HG03066 (cell line): ENCODE measurements around the gene IGF1R.

Experiments
- ATAC-seq: cut with Tn5 transposase; IDR thresholded peaks from one replicate; pipeline ENCODE4 v1.9.1; 2021; ENCODE audit warnings: low read depth; ENCODE audit not compliant: unreplicated experiment

IGF1R gene

DNA sequence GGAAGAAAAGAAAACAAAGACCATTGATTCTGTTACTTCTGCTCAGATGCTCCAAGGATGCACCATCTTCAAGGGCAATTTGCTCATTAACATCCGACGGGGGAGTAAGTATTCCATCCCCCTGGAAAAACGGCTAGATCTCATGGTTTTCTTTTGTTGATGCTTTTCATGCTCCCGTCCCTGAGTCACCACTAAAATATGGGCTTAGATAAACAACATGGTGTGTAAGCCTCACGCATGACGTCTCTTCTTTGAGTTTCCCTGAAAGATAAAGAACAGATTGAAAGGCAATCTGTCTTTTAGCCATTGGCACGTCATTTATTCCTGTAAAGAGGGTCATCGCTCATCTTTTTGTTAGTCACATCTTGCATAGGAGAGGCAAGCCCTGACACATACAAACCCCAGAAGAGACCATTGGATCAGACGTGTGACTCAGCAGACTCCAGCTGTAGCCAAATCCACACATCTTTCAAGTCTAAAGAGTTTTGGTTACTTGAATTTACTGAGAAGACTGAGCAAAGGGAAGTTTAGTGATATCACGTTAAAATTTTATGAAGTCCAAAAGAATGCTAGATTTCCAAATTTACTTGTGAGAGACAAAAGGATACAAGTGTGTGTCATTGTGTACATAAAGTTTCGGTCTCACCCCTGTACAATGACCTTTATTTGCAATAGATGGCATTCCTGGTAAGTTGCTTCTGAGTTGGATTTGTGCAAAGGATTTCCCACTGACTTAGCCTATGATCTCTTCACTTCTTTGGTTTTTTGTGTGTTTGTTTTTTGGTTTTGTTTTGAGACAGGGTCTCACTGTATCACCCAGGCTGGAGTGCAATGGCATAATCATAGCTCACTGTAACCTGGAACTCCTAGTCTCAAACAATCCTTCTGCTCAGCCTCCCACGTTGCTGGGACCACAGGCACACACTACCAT is 248.7 kb downstream of the IGF1R start:
- no peak for ATAC-seq

DNA sequence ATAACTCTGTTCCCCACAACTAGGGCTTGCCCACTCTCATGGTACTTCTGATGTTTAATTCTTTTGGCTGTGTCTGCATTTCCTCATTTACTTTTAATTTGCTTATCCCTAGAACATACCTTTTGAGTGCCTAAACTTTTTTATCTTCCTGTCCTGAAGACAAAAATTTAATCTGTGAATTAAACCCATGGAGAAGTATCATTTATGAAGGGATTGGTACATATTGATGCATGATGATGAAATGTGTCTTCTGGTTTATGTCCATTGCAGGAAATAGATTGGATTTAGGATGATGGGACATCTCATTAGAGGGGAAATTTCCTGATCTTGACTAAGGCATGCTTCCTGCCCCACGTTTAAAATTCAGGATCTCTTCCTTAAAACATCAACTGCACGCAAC is 249.8 kb downstream of the IGF1R start:
- no peak for ATAC-seq

DNA sequence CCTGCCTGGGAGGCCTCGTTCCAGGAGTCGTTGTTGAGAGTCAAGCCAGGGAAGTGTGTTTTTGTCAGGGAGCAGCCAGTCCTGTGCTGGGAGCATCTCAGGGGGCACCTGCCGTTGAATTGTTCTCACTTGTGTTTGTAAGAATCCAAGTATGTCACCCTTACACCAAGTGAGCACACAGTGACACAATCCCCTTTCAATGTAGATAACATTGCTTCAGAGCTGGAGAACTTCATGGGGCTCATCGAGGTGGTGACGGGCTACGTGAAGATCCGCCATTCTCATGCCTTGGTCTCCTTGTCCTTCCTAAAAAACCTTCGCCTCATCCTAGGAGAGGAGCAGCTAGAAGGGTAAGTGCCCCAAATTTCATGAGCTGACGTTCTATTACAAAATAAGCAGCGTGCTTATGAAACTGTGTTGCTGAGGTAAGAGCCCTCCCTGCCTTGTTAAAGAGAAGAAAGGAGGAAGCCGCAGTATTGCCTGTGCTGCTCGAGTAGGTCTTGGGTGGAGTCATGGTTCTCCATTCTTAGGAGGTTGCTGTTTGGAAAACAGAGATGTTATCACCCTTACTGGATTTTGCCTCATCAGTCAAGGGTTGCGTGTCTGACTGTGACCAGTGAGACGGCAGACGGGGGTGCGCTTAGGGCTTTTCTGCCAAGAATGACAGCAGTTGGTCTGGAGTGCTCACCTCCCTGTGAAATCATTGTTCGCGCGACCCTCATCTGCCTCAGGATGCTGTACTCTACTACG is 251.1 kb downstream of the IGF1R start:
- ATAC-seq: no peak

DNA sequence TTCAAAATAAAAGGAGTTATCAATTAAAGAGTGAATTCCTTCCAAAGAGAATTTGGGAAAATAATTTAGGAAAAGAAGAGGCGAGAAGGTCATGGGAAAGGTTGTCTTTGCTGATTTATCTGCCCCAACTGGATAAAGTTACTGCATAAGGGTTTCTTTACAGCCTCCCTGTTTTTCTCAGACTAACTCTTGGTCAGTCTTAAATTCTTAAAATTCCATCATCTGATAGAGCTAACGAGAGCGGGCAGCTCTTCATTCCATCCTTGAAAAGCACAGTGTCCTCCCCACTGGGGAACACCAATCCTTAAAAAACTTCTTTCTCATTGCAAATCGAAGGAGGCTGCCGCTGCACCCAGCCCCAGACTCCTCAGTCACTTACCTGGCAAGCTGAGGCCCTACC is 252.0 kb downstream of the IGF1R start:
- ATAC-seq: no peak

DNA sequence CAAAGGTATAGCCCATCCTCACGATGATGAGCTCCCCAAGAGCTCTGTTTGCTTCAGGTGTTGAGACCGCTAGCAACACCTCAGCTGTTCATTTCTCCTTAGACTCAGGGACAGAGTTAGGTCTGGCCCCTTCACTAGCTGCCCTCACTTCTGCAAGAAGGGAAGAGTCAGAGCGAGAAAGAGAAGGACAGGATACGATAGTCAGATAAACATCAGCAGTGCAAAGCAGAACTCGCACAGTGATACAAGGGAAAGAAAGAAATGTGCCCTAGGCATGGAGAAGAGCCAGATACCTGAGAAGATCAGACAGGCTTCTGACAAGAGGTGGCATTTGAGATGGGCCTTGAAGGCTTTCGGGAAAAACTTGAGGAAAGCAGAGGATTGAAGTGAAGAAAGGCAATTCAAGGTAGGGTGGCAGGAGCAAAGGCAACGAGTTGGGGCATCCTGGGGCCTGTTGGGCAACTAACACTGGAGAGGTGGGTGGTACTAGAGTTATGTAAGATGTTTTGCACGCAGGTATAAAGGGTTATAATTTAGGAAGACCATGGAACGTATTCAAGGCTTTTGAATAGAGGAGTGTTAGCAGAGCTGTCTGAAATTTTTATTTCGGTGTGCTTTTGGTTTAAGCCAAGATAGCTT is 253.2 kb downstream of the IGF1R start:
- no peak for ATAC-seq

DNA sequence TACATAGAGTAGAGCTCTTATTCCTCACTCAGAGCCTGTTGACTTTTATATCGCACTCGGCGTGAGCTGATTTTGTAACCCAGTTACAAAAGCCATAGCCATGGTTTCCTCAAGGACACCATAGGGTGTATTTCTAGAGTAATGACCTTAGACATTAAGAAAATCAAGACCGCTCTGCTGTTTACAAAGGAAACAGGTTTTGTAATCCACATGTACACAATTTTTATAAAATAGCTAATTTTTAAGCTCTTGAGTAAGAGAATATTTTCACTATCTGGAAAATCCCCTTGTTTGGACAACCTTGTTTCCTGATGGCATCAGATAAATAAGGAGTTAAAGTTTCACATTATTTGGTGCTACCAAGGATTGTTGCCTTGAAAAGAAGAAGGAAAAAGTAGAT is 254.6 kb downstream of the IGF1R start:
- no peak for ATAC-seq

DNA sequence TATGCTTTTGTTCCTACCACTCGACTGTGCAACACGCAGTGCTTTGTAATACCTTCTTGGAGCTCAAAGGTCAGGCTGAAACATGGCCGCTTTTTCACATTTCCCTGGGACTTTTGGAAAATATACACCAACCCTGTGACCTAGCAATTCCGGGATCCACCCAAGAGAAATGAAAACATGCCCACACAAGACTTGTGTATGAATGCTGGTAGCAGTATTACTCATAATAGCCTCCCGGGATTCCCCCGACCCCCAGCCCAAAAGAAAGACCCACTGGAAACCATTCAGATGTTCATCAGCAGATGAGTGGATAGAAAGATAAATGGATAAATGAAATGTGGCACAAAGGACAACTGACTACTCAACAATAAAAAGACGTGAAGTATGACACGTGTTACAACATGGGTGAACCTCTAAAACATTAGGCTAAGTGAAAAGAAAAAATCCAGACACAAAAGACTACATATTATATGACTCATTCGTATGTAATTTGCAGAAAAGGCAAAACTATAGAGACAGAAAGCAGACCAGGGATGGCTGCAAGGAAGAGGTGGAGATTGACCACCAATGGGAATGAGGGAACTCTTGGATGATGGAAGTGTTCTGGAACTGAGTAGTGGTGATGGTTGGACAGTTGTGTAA is 255.2 kb downstream of the IGF1R start:
- no peak for ATAC-seq

DNA sequence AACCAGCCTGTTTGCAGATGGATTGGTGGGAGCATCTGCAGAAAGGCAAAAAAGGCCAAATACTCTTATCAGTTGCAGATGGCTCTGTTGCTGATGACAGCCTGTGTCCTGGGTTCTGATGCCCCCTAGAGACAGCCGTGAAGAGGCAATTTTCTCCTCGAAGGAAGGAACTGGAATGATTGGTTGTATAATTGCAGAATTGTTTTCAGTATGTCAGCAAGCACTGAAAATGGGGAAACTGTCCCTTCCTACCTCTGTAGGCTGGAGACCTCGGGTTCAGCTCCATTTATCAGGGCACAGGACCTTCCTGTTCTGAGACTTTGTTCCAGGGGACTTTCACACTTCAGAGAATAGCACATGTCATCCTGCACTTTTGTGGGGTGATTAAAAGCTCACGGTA is 256.2 kb downstream of the IGF1R start:
- no peak for ATAC-seq

DNA sequence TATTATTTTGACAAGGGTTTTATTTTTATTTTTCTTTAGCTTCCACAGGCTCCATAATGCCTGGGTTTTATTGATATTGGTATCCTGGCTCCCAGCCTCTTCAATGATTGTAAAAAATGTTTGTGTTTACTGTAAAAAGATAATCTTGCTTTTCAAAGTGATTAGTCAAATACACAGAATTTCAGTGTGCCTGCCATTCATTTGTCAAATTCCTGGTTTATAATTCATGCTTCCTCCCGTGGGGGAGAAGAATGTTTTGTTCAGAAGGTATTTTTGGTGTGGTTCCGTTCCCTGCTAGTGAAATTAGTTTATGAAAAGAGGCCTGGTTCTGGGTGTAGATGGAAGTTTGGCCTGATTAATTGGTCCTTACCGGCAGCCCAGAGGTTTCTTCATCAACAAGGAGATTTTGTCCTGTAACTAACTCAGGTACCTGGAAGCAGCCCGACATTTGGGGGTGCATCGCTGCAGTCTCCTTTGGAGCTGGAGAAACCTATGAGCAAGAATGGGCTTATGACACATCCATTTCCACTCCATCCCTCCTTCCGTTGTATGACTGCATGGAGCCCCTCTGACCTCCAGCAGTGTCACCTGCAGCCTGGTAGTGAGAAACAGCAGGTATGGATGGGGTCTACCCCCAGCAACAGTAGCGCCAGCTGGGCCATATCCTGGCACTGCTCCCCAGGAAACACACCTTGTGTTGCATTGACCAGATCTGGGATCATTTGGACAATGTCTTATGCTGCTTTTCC is 257.8 kb downstream of the IGF1R start:
- no peak for ATAC-seq

DNA sequence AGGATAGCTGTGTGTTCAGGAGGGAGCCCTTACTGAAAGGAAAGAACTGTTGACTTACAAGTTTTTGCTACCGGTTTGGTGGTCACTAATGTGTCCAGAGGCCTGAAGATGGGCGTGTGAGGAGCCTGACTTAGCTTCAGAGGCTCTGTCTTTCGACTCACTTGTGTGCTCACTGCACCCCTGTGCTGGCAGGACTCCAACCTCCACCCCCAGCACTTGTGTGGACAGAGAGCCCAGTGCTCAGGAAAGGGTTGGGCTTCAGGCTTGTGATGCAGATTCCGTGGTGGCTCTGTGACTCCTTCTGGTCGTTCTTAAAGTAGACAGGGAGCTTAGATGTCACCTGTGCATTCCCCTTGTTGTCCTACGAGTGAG is 258.4 kb downstream of the IGF1R start:
- no peak for ATAC-seq

DNA sequence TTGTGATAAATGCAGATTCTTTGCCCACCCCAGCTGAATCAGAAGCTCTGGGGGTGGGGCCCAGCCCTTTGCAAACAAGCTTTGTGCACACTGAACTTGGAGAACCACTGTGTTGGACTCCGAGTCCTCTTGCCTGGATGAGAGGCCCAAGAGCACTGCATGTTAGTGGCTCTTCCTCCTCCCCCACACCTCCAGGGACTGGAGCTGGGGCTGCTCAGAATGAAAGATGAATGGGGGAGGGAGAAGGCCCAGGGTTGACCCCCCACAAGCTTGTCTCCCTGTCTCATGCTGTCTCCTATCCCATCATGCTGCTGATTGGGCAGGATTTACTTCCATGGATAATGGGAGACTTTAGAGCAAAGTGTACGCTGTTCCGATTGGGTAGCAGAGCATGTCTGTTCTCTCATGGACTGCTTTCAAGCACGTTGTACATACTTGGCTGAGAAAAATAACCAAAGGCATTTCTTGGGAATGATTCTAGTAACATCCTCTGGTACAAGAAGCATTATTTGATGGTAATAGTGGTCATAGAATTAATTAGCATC is 259.7 kb downstream of the IGF1R start:
- ATAC-seq: no peak

DNA sequence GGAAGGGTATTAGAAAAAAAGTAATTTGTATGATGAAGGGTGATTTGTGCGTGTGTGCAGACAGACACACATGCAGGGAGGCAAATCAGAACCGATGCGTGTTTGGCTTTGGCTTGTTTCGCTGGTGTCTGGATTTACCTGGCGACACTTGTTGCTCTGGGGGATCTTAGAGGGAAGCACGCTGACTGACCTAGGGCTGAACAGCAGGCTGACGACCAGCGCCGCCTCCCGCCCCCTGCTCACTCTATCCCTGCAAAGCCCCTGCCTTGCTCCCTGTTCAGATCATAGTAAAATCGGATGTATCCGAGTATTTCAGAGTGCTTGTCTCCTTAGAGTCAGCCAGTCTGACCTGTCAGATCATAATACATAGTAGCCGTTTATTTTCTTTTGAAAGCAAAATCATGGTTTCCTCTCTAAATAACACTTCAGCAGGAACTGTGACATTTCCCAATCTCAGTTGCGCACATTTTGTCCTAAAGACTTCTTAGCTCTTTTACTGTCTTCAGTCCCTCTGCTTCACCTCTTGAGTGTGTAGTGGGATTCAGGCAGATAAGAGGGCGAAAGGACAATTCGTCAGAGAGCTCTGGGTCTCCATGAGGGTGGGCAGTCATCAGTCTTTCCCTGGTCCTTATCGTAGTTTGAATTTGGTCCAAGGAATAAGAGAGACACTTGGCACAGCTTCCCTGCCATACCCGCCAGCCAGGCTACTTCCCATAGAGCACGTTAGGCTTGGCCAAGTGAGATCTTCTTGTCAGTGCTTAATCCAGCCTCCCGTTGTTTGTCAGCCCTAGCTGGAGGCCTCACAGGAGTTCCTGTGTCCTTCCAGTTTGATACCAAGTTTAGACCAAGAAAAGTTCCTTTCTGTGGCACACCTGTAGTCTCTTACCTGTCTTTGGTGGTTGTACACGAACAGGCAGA is 261.9 kb downstream of the IGF1R start:
- ATAC-seq: no peak

DNA sequence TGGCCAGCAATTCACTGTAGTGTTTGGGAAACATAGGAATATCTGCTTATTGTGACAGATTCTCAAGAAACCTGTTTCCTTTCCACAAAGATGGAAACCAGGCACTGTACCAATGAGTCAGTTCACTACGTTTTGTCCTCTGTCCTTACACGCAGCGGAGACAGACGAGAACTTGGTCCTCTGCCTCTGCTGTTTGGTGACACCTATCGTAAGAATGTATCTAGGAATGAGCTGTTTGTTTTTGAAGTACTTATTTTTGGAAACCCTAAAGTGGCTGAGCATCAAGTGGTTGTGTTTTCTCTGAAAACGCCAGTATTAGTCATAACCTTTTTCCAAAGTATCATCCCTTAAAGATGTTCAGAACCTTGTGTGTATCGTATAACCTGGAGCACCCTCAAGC is 266.3 kb downstream of the IGF1R start:
- ATAC-seq: no peak

DNA sequence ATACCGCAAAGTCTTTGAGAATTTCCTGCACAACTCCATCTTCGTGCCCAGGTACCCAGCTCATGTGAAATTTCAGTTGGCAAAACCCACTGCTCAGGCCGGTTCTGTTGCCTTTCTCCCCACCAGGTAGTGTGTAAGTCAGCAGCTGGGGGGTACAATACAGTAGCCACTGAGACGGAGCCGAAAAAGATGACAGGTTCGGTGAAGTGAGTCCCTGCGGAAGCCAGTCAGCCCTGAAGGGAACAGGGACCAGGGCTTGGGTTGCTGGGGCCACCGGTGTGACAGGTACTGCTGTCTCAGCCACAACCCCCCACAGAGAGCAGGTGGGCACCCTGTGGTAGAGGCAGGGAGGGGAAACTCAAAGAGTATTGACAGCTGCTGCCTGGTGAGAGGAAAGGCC is 268.5 kb downstream of the IGF1R start:
- no peak for ATAC-seq

DNA sequence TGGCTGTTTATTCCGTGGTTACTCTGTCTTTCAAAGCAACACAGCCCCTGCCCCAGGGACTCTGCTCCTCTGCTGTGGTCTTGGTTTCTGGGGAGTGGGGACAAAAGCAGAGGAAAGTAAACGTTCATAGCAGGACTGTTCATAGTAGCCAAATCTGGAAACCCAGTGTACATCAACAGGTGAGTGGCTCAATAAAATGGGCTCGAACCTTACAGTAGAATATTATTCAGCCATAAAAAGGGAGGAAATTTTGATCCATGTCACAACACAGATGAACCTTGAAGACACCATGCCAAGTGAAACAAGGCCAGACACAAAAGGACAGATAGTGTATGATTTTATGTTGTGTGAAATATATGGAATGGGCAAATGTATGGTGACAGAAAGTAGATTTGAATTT is 269.1 kb downstream of the IGF1R start:
- ATAC-seq: no peak

DNA sequence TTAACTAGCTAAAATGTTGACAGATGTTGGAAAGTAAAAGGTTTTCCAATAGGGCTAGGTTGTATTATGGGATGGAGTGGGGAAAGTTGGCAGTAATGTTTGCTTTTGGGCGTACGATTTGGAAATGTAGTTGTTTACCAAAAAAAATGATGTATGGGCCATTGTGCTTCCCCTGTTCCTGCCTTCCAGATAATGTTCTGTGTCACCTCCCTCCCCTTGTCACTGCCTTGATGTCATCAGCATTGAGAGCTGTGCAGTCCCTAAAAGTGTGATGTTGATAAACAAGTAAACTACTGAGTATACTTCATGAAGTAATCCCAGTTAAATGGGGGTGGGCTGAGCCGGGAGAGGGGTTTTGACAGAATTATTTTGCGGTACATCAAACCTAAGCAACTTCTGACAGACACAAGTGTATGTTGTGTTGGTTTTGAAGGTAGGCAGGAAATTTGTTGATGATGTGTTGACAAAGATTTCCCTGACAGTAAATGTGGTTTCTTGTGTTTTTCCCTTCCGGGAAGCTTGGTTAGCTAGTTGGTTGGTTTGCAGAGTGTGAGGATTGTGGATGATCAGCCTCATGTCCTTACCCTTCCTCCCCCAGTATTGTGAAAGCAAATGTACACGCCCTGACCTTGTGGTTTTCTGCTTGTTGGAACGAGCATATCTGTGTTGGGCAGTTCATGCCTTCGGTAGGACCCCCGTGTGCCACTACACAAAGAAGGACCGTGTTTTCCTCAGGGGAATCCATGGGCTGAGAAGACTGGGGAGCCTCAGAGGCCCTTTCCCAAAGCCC is 271.9 kb downstream of the IGF1R start:
- no peak for ATAC-seq

DNA sequence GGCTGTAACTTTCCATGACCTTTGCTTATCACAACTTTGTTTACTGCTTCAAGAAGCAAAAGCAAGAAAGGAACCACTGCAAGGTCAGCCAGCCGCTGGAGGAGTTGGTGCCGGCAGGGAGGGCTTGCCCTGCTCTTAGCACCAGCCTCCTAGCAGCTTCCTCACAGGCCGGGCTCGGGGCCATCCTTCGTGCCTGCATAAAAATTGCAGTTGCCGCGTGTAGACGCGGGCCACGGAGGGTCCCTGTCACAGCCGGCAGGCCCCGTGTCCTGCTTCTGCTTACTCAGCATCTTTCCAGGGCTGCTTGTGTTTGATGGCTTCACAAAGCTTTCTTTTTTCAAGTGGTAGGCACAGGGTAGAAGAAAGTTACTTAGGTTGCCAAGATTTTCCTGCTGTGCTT is 274.8 kb downstream of the IGF1R start:
- no peak for ATAC-seq

DNA sequence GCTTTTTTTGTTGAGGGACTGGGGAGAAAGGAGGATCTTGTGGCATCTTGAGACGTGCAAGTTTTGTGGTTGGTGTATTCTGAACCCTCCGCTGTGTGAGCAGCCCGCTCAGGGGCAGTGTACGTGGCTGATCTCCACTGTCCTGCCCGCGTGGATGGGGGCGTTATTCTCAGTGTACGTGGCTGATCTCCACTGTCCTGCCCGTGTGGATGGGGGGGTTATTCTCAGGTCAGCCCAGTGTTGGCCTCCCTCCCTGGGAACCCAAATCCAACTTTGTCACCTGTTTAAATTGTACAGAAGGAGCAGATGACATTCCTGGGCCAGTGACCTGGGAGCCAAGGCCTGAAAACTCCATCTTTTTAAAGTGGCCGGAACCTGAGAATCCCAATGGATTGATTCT is 275.2 kb downstream of the IGF1R start:
- no peak for ATAC-seq
